ENCODE measurements around the gene SLC8A2.

Gene SLC8A2

DNA sequence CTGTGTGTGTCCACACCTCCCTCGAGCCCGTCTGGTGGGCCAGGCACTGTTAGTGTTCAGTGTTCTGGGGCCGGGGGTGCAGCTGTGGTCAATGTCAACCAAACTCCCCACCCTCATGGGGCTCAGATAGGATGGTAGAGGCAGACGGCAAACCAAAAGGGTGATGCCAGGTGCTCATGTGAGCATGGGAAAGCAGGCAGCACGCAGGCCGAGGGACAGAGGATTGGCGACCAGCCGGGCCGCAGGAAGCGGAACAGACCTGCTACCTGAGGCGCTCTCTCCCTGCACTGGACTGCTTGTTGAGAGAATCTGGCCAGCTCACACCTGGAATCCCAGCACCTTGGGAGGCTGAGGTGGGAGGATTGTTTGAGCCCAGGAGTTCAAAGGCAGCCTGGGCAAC lies 93.4 kb downstream of the SLC8A2 start:
- no peaks in the 10 kb centered on the region for H3K27me3 Mint-ChIP-seq (ENCODE audit: low read depth)
- H3K36me3 Mint-ChIP-seq (ENCODE audit: low read depth) = peaks cover 17% of the 10 kb centered on the region
- H3K27ac Mint-ChIP-seq = no peak overlapping the region
- H3K9me3 Mint-ChIP-seq = no peaks in the 10 kb centered on the region
- peaks cover 12% of the 10 kb centered on the region for H3K4me1 Mint-ChIP-seq (ENCODE audit: low read depth)
- DNase-seq (ENCODE audit: low spot score) = no peak
- H3K4me3 Mint-ChIP-seq = no peak overlapping the region

All from T-helper 2 cell treated with Interferon-gamma antibody and Interleukin-4, amounts not matched to agents 5 μg/mL and 100 μg/mL, for 36 hours (primary cell).